PC-3 (cell line): ENCODE data around the gene CRIM1.

Experiments used
- CTCF ChIP-seq: fragments of 300-600 bp; sonication (generic); conservative IDR thresholded peaks from 2 replicates; pipeline ENCODE4 v1.5.1; 2017; ENCODE audit warnings: antibody characterized with exemption, low read depth, mild to moderate bottlenecking, low read length
- EZH2 ChIP-seq: fragments of 300-600 bp; sonication (generic); IDR thresholded peaks from one replicate; pipeline ENCODE4 v1.6.1; 2017; ENCODE audit warnings: antibody characterized with exemption, mild to moderate bottlenecking, low read length; ENCODE audit not compliant: unreplicated experiment
- EZH2phosphoT487 ChIP-seq: fragments of 300-600 bp; sonication (generic); IDR thresholded peaks from 2 replicates; pipeline ENCODE4 v1.6.1; 2018; ENCODE audit warnings: mild to moderate bottlenecking, antibody characterized with exemption, low read length, borderline replicate concordance

- TF ChIP-seq CTCF (no peak), EZH2 (no peak), EZH2phosphoT487 (no peak)
Observed at GRCh38 chr2:36425608-36426355, 70.2 kb downstream of the CRIM1 start.
